HepG2 (cell line): ENCODE measurements around the gene GMPPA. TPM values are rescaled to one million over a fixed set of nuclear protein-coding genes. Genes with fewer than 3 reads are reported as not detected.

Source experiments
- ATF1 ChIP-seq: IDR thresholded peaks from 2 replicates; pipeline ENCODE4 v1.6.1; 2016; ENCODE audit warnings: mild to moderate bottlenecking, control low read depth
- CHD4 ChIP-seq: fragments of 200-600 bp; sonication (generic); IDR thresholded peaks from 2 replicates; pipeline ENCODE4 v1.7.0; 2017; ENCODE audit warnings: mild to moderate bottlenecking, low read length, borderline replicate concordance
- MLLT10 ChIP-seq: sonication (generic); formaldehyde crosslinking; IDR thresholded peaks from 2 replicates; pipeline ENCODE4 v1.4.0; 2020; ENCODE audit warnings: missing genetic modification reagents
- MLXIP ChIP-seq: sonication (generic); formaldehyde crosslinking; IDR thresholded peaks from 2 replicates; pipeline ENCODE4 v1.9.0; 2021; ENCODE audit warnings: missing genetic modification reagents, borderline replicate concordance
- NPAS2 ChIP-seq: sonication (generic); formaldehyde crosslinking; IDR thresholded peaks from 2 replicates; pipeline ENCODE4 v1.8.0; 2022; ENCODE audit warnings: mild to moderate bottlenecking, missing genetic modification reagents, borderline replicate concordance
- PRPF4 ChIP-seq: fragments of 200-400 bp; formaldehyde crosslinking; IDR thresholded peaks from 2 replicates; pipeline ENCODE4 v1.6.1; 2016; ENCODE audit warnings: low read length, low read depth; ENCODE audit not compliant: poor library complexity, severe bottlenecking
- SKI ChIP-seq: fragments of 450-650 bp; IDR thresholded peaks from one replicate; pipeline ENCODE4 v1.6.1; 2018; ENCODE audit warnings: mild to moderate bottlenecking; ENCODE audit not compliant: partially characterized antibody
- TARDBP ChIP-seq: sonication (generic); formaldehyde crosslinking; IDR thresholded peaks from 2 replicates; pipeline ENCODE4 v1.8.0; 2022; ENCODE audit warnings: mild to moderate bottlenecking, missing genetic modification reagents
- ZFP41 ChIP-seq: sonication (generic); formaldehyde crosslinking; IDR thresholded peaks from 2 replicates; pipeline ENCODE4 v1.4.0; 2020; ENCODE audit warnings: mild to moderate bottlenecking, missing genetic modification reagents, borderline replicate concordance
- ZKSCAN5 ChIP-seq: sonication (generic); formaldehyde crosslinking; IDR thresholded peaks from 2 replicates; pipeline ENCODE4 v1.5.1; 2020; ENCODE audit warnings: mild to moderate bottlenecking, missing genetic modification reagents
- ZNF124 ChIP-seq: sonication (generic); formaldehyde crosslinking; IDR thresholded peaks from 2 replicates; pipeline ENCODE4 v1.4.0; 2020; ENCODE audit warnings: missing genetic modification reagents
- ZNF136 ChIP-seq: sonication (generic); formaldehyde crosslinking; IDR thresholded peaks from 2 replicates; pipeline ENCODE4 v1.8.1; 2022; ENCODE audit warnings: low read depth, mild to moderate bottlenecking, moderate library complexity, missing genetic modification reagents
- ZNF275 ChIP-seq: sonication (generic); formaldehyde crosslinking; IDR thresholded peaks from 2 replicates; pipeline ENCODE4 v1.8.0; 2022; ENCODE audit warnings: missing genetic modification reagents, mild to moderate bottlenecking, inconsistent platforms, borderline replicate concordance
- ZNF331 ChIP-seq: sonication (generic); formaldehyde crosslinking; IDR thresholded peaks from 2 replicates; pipeline ENCODE4 v1.4.0; 2020; ENCODE audit warnings: missing genetic modification reagents
- ZNF556 ChIP-seq: sonication (generic); formaldehyde crosslinking; IDR thresholded peaks from 2 replicates; pipeline ENCODE4 v1.4.0; 2020; ENCODE audit warnings: mild to moderate bottlenecking, missing genetic modification reagents, borderline replicate concordance
- ZNF597 ChIP-seq: sonication (generic); formaldehyde crosslinking; IDR thresholded peaks from 2 replicates; pipeline ENCODE4 v1.5.0; 2020; ENCODE audit warnings: missing genetic modification reagents
- ZSCAN20 ChIP-seq: sonication (generic); formaldehyde crosslinking; IDR thresholded peaks from 2 replicates; pipeline ENCODE4 v1.4.0; 2020; ENCODE audit warnings: missing genetic modification reagents, mild to moderate bottlenecking, borderline replicate concordance
- polyA plus RNA-seq, 8 experiments: library from polyadenylated mRNA; depleted of rRNA in 3 of 8; stranded (reverse) in 7 of 8; unstranded in 1 of 8; fragments of >200 nt; fragmentation: Illumina TruSeq in 4 of 8; extraction: Trizol in 4 of 8; gene quantifications; 2 replicates each; pipeline versions ENCODE4 v1.2.1 to v1.2.3, GENCODE V29; 2011 to 2016; ENCODE audit warnings: low read depth in 4 of 8, missing spikeins in 1 of 8, mixed read lengths in 1 of 8; ENCODE audit not compliant: insufficient read depth in 1 of 8
- total RNA-seq, 5 experiments: library from RNA; depleted of rRNA; stranded (reverse); fragments of >200 nt; fragmentation: Illumina TruSeq; extraction: Trizol; gene quantifications; 2 replicates each; pipeline ENCODE4 v1.2.3, GENCODE V29; 2016; ENCODE audit warnings: low read depth in 1 of 5
- TF ChIP-seq, protein P1 (sequence below), 2 experiments: IDR thresholded peaks; 2 replicates each; pipeline ENCODE4 v1.6.1; 2011 to 2012; ENCODE audit warnings: low read length in 2 of 2, borderline replicate concordance in 1 of 2, low read depth in 1 of 2, mild to moderate bottlenecking in 1 of 2, moderate library complexity in 1 of 2
- TF ChIP-seq, protein P2 (sequence below): sonication (generic); formaldehyde crosslinking; IDR thresholded peaks from 2 replicates; pipeline ENCODE4 v1.9.0; 2021; ENCODE audit warnings: missing genetic modification reagents, mild to moderate bottlenecking, borderline replicate concordance

The GMPPA gene
- total and polyA plus RNA-seq, 2 of the 13 experiments (the other 11 are each of a cell fraction or from before 2014, with no cell fraction given), result 81.1 to 106 TPM

GRCh38 chr2:219540784-219541504 is 42.3 kb downstream of the GMPPA start (continued):
- TF ChIP-seq ATF1 (no peak), ZNF556 (CRISPR knock-in tag) (no peak), ZNF136 (CRISPR knock-in tag) (0 out of 2 replicates have a peak, but pooled peaks have one; percentile 16), MLXIP (CRISPR knock-in tag) (no peak), ZNF597 (CRISPR knock-in tag) (no peak), ZNF275 (CRISPR knock-in tag) (no peak), ZNF124 (CRISPR knock-in tag) (no peak), PRPF4 (no peak), ZKSCAN5 (CRISPR knock-in tag) (no peak), CHD4 (peak; percentile 70), ZSCAN20 (no peak), ZFP41 (CRISPR knock-in tag) (no peak), SKI (no peak), NPAS2 (CRISPR knock-in tag) (no peak), TARDBP (CRISPR knock-in tag) (no peak), ZNF331 (CRISPR knock-in tag) (no peak), MLLT10 (CRISPR knock-in tag) (no peak)
- TF ChIP-seq, protein P1, sequence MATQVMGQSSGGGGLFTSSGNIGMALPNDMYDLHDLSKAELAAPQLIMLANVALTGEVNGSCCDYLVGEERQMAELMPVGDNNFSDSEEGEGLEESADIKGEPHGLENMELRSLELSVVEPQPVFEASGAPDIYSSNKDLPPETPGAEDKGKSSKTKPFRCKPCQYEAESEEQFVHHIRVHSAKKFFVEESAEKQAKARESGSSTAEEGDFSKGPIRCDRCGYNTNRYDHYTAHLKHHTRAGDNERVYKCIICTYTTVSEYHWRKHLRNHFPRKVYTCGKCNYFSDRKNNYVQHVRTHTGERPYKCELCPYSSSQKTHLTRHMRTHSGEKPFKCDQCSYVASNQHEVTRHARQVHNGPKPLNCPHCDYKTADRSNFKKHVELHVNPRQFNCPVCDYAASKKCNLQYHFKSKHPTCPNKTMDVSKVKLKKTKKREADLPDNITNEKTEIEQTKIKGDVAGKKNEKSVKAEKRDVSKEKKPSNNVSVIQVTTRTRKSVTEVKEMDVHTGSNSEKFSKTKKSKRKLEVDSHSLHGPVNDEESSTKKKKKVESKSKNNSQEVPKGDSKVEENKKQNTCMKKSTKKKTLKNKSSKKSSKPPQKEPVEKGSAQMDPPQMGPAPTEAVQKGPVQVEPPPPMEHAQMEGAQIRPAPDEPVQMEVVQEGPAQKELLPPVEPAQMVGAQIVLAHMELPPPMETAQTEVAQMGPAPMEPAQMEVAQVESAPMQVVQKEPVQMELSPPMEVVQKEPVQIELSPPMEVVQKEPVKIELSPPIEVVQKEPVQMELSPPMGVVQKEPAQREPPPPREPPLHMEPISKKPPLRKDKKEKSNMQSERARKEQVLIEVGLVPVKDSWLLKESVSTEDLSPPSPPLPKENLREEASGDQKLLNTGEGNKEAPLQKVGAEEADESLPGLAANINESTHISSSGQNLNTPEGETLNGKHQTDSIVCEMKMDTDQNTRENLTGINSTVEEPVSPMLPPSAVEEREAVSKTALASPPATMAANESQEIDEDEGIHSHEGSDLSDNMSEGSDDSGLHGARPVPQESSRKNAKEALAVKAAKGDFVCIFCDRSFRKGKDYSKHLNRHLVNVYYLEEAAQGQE (IDR thresholded peaks at IDR 0.05; ENCODE audit: borderline replicate concordance in 1 of 2, low read depth in 1 of 2, low read length in 2 of 2), result no peak
- TF ChIP-seq, protein P2, sequence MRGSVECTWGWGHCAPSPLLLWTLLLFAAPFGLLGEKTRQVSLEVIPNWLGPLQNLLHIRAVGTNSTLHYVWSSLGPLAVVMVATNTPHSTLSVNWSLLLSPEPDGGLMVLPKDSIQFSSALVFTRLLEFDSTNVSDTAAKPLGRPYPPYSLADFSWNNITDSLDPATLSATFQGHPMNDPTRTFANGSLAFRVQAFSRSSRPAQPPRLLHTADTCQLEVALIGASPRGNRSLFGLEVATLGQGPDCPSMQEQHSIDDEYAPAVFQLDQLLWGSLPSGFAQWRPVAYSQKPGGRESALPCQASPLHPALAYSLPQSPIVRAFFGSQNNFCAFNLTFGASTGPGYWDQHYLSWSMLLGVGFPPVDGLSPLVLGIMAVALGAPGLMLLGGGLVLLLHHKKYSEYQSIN (CRISPR knock-in tag), result no peak
